Peyer's patch (tissue), 4 donors: ENCODE data around the gene RXFP4.

Experiments
- CTCF ChIP-seq, 6 experiments: fragments of 450-650 bp in 4 of 6; fragments of 200-600 bp in 2 of 6; sonication (generic) in 1 of 6; IDR thresholded peaks; one replicate each; pipeline ENCODE4 v1.5.1; 2017 to 2019; ENCODE audit warnings: antibody characterized with exemption in 6 of 6, mild to moderate bottlenecking in 3 of 6, moderate library complexity in 1 of 6
- POLR2A ChIP-seq, 2 donors: fragments of 450-650 bp; IDR thresholded peaks; one replicate each; pipeline ENCODE4 v1.5.1; 2017; ENCODE audit warnings: antibody characterized with exemption in 2 of 2, mild to moderate bottlenecking in 2 of 2, moderate library complexity in 2 of 2

- TF ChIP-seq CTCF (IDR thresholded peaks at IDR 0.05) = no peak
- no peak for TF ChIP-seq POLR2A (IDR thresholded peaks at IDR 0.05)
Measured at GRCh38 chr1:155947292-155947691, 5.9 kb downstream of the RXFP4 start.
